OCI-LY1 (cell line): ENCODE results near the gene PSME1.

ENCODE experiments used
- H2AFZ ChIP-seq: fragments of 200-600 bp; sonication (generic), shearing (Covaris generic); 2 replicates; pipeline ENCODE4 v1.6.0; 2014; ENCODE audit warnings: antibody characterized with exemption, mild to moderate bottlenecking, low read length
- H3F3A ChIP-seq: fragments of 200-600 bp; sonication (generic), shearing (Covaris generic); 2 replicates; pipeline ENCODE4 v1.6.0; 2014; ENCODE audit warnings: mild to moderate bottlenecking, antibody characterized with exemption, low read length, moderate library complexity; ENCODE audit not compliant: insufficient read depth
- H3K27ac ChIP-seq: fragments of 200-600 bp; sonication (generic); 2 replicates; pipeline ENCODE4 v1.5.1; 2014; ENCODE audit warnings: low read length, mixed run types, mild to moderate bottlenecking, low read depth; ENCODE audit not compliant: poor library complexity, severe bottlenecking
- H3K27me3 ChIP-seq: fragments of 200-600 bp; sonication (generic); 2 replicates; pipeline ENCODE4 v1.6.0; 2014; ENCODE audit warnings: antibody characterized with exemption, mild to moderate bottlenecking, low read length, moderate library complexity; ENCODE audit not compliant: insufficient read depth
- H3K36me3 ChIP-seq: fragments of 200-600 bp; sonication (generic); 2 replicates; pipeline ENCODE4 v1.6.1; 2014; ENCODE audit warnings: mild to moderate bottlenecking, antibody characterized with exemption, low read length, moderate library complexity, mixed read lengths; ENCODE audit not compliant: insufficient read depth
- H3K4me1 ChIP-seq: fragments of 200-600 bp; sonication (generic); 2 replicates; pipeline ENCODE4 v1.5.1; 2014; ENCODE audit warnings: mild to moderate bottlenecking, low read length, moderate library complexity; ENCODE audit not compliant: insufficient read depth, severe bottlenecking
- H3K4me2 ChIP-seq: fragments of 200-600 bp; sonication (generic), shearing (Covaris generic); 2 replicates; pipeline ENCODE4 v1.6.1; 2014; ENCODE audit warnings: low read length
- H3K4me3 ChIP-seq: fragments of 200-600 bp; sonication (generic); 2 replicates; pipeline ENCODE4 v1.5.1; 2014; ENCODE audit warnings: low read length, low read depth, mild to moderate bottlenecking, mixed read lengths; ENCODE audit not compliant: poor library complexity, severe bottlenecking
- H3K79me2 ChIP-seq: fragments of 200-600 bp; shearing (Covaris generic); 2 replicates; pipeline ENCODE4 v1.6.1; 2016; ENCODE audit warnings: mixed run types, low read length, mixed read lengths; ENCODE audit not compliant: insufficient read depth
- H3K9ac ChIP-seq: fragments of 200-600 bp; sonication (generic), shearing (Covaris generic); 2 replicates; pipeline ENCODE4 v1.6.1; 2014; ENCODE audit warnings: mild to moderate bottlenecking, low read length, mixed read lengths
- H3K9me2 ChIP-seq: fragments of 200-600 bp; sonication (generic), shearing (Covaris generic); 2 replicates; pipeline ENCODE4 v1.6.1; 2014; ENCODE audit warnings: low read depth, mild to moderate bottlenecking, low read length, mixed read lengths
- H3K9me3 ChIP-seq: fragments of 200-600 bp; shearing (Covaris generic); 2 replicates; pipeline ENCODE4 v1.6.1; 2014; ENCODE audit warnings: low read length, mixed read lengths
- H4K20me1 ChIP-seq: fragments of 200-600 bp; sonication (generic), shearing (Covaris generic); 2 replicates; pipeline ENCODE4 v1.6.0; 2016; ENCODE audit warnings: mild to moderate bottlenecking, low read length; ENCODE audit not compliant: insufficient read depth
- EZH2 ChIP-seq: fragments of 200-600 bp; sonication (generic), shearing (Covaris generic); IDR thresholded peaks from 2 replicates; pipeline ENCODE4 v1.8.0; 2017; ENCODE audit warnings: borderline replicate concordance, mixed run types, mild to moderate bottlenecking, antibody characterized with exemption, low read length, moderate library complexity, mixed read lengths
- TF ChIP-seq, protein P1 (sequence below): fragments of 200-600 bp; sonication (generic), shearing (Covaris generic); IDR thresholded peaks from 2 replicates; pipeline ENCODE4 v1.5.1; 2017; ENCODE audit warnings: mild to moderate bottlenecking, antibody characterized with exemption, low read length, moderate library complexity, mixed read lengths

Gene PSME1

DNA sequence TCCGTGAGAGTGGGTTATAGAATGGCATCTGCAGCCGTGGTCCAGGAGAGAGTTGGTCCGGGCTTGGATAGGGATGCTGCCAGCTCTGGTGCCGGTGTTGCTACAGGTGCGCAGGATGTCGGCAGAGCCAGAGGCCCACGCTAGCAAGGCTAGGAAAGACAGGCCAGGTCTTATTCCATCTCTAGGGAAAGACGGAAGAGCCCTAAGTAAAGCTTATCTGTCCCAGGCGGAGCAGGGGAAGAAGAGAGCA lies 485 bp upstream of the PSME1 start:
- H3K36me3 ChIP-seq = peaks cover 28% of the 10 kb centered on the region

DNA sequence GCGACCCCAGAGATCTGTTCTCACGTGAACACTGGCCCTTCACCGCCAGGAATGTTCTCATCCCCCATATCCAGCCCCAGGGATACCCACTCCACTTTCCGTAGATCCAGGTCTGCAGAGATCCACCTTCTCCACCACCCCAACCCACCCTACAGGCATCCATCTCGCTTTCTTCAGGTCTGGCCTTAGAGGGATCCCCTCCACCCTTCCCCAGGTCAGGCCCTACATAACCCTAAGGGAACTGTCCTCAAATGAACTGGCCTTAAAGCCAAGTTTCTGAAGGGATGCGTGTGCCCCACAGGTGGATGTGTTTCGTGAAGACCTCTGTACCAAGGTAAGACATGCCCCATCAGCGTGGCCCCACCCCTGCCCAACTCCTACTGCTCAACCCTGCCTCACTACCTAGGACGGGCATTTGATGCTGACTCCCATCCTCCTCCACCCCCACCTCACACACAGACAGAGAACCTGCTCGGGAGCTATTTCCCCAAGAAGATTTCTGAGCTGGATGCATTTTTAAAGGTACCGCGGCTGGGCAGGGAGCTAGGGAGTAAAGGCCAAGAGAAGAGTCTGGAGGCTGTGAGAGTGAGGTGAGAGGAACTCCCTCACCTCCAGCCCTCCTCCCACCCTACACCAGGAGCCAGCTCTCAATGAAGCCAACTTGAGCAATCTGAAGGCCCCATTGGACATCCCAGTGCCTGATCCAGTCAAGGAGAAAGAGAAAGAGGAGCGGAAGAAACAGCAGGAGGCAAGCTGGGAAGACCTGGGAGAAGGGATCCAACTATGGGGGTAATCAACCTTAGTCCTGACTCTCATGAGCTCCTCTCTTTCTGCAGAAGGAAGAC lies 912 bp downstream of the PSME1 start:
- TF ChIP-seq EZH2 = no peak
- TF ChIP-seq, protein P1, sequence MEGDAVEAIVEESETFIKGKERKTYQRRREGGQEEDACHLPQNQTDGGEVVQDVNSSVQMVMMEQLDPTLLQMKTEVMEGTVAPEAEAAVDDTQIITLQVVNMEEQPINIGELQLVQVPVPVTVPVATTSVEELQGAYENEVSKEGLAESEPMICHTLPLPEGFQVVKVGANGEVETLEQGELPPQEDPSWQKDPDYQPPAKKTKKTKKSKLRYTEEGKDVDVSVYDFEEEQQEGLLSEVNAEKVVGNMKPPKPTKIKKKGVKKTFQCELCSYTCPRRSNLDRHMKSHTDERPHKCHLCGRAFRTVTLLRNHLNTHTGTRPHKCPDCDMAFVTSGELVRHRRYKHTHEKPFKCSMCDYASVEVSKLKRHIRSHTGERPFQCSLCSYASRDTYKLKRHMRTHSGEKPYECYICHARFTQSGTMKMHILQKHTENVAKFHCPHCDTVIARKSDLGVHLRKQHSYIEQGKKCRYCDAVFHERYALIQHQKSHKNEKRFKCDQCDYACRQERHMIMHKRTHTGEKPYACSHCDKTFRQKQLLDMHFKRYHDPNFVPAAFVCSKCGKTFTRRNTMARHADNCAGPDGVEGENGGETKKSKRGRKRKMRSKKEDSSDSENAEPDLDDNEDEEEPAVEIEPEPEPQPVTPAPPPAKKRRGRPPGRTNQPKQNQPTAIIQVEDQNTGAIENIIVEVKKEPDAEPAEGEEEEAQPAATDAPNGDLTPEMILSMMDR = no peak
- no peaks in the 10 kb centered on the region for H4K20me1 ChIP-seq
- H3K4me2 ChIP-seq = peak overlapping the region; percentile 78
- H3K9me2 ChIP-seq = no peaks in the 10 kb centered on the region
- peak overlapping the region; percentile 94 for H3K9ac ChIP-seq
- peaks cover 42% of the 10 kb centered on the region for H3K4me1 ChIP-seq
- peaks cover 28% of the 10 kb centered on the region for H3K36me3 ChIP-seq
- peak overlapping the region; percentile 48 for H3K27ac ChIP-seq
- H3K79me2 ChIP-seq = peaks cover 14% of the 10 kb centered on the region
- H3K4me3 ChIP-seq = peak overlapping the region; percentile 98
- H3F3A ChIP-seq = no peaks in the 10 kb centered on the region
- H3K27me3 ChIP-seq = no peaks in the 10 kb centered on the region
- no peaks in the 10 kb centered on the region for H3K9me3 ChIP-seq
- H2AFZ ChIP-seq = no peak overlapping the region

More for the DNA sequence above, 485 bp upstream of the PSME1 start:
- Histone ChIP-seq H3K4me3 (peak overlapping the region; percentile 98), H3K4me2 (peak overlapping the region; percentile 78), H3K9ac (peak overlapping the region; percentile 94), H3K79me2 (peaks cover 9% of the 10 kb centered on the region), H4K20me1 (no peaks in the 10 kb centered on the region), H3K27me3 (no peaks in the 10 kb centered on the region), H2AFZ (no peak overlapping the region; the same call in 1 of the 2 replicates), H3K9me3 (no peaks in the 10 kb centered on the region), H3K27ac (no peak overlapping the region), H3K9me2 (no peaks in the 10 kb centered on the region), H3K4me1 (peaks cover 41% of the 10 kb centered on the region), H3F3A (no peaks in the 10 kb centered on the region)
- no peak for TF ChIP-seq EZH2
- TF ChIP-seq, protein P1 = no peak

DNA sequence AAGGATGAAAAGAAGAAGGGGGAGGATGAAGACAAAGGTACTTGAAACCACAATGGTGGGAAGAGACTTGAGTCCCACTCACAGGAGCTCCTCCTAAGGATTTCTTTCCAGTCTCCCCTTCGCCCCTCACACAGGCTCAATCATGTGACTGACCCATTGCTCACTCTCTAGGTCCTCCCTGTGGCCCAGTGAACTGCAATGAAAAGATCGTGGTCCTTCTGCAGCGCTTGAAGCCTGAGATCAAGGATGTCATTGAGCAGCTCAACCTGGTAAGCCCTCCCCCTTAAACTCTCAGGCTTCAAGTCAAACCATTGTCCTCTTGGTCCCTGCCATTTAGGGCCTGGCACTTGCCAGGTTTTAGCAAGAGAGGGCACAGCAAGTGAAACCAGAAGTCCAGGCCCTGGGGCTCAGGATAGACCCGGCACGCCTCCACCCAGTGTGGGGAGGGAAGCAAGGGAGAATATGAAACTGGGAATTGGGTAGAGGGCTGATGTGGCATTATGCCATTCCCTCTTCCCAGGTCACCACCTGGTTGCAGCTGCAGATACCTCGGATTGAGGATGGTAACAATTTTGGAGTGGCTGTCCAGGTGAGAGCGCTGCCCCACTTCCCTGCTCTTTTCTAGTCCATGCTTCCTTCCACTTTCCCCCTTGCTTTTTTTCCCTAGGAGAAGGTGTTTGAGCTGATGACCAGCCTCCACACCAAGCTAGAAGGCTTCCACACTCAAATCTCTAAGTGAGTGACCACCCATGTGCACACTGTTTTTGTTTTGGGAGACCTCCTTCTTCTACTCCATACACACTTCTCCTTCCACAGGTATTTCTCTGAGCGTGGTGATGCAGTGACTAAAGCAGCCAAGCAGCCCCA lies 1.8 kb downstream of the PSME1 start:
- Histone ChIP-seq H3K9me3 (no peaks in the 10 kb centered on the region), H3K36me3 (peaks cover 31% of the 10 kb centered on the region), H3K9ac (no peak overlapping the region; the same call in 1 of the 2 replicates), H4K20me1 (no peaks in the 10 kb centered on the region), H2AFZ (no peak overlapping the region), H3K27ac (peak overlapping the region; percentile 48), H3K4me1 (peaks cover 38% of the 10 kb centered on the region), H3K27me3 (no peaks in the 10 kb centered on the region), H3K4me3 (no peak overlapping the region), H3K79me2 (peaks cover 14% of the 10 kb centered on the region), H3K9me2 (no peaks in the 10 kb centered on the region), H3F3A (no peaks in the 10 kb centered on the region), H3K4me2 (peak overlapping the region; percentile 78; the same call in 1 of the 2 replicates)
- no peak for TF ChIP-seq EZH2
- TF ChIP-seq, protein P1 = no peak
